Measurements from ENCODE around the gene EIF2AK2.
"Not testable (repeated sequence)": the region's sequence is repeated elsewhere in the genome, so short reads cannot be mapped to it uniquely, and the experiment has no call there.

EIF2AK2 gene

GRCh38 chr2:37156857-37157714, at the start of gene EIF2AK2:
Gene EIF2AK2 (minus strand): TSS chr2:37156980. CDS start chr2:37147806, 9,174 bp downstream.
- peak; percentile 65 for DNase-seq (ENCODE audit: low spot score)

DNA sequence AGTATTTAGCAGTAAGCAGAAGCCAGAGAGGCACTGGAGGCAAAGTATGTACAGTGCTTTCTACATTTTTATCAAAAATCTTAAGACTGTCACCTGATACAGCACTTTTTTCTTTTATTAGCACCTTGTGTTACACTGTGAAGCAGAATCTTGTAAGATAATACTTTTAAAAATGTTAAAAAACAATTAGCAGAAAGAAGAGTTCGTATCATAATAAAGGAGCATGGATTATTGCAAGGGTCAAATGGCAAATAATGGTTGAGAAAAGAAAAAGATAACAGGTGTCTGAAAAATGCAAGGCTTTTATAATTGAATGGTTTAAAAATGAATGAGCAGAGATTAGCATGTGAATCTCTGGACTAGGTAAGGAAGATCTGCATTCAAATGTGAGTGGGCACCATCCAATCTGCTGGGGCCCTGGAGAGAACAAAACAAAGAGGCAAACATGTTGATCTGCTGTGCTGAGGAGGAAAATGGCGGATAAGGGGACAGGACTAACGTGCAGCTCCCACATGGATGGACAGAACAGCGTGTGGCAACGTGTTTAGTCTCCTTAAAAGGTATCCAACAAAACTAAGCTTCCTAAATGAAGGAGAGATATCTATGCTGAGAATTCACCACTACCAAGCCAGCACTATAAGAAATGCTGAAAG, 49.0 kb upstream of the EIF2AK2 start:
- DNase-seq (ENCODE audit: low spot score), result no peak

- not testable (repeated sequence) for DNase-seq (ENCODE audit: low spot score)
These were observed 48.4 kb upstream of the EIF2AK2 start for GRCh38 chr2:37205071-37205661.

- DNase-seq (ENCODE audit: low spot score), result no peak
These were observed 46.9 kb upstream of the EIF2AK2 start for GRCh38 chr2:37203708-37204107.

DNA sequence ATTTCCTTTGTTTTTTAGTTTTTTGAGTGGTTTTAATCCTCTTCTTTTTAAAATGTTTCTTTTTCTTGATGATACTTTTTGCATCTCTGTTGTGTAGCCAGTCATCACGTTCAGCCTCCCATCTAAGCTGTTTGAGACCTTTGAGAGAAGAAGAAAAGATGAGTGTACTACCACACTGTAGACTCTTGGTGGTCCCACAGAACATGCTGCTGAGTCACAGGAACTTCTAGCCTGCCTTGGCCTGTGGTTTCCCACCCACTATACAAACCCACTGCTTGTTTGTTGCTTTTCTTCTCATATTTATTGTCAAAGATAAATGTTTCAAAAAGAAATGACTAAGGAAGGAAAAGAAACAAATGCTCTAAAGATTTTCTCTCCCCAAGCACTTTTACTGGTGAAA, 45.0 kb upstream of the EIF2AK2 start:
- DNase-seq (ENCODE audit: low spot score), result no peak

- DNase-seq (ENCODE audit: low spot score), result no peak
These were observed 44.4 kb upstream of the EIF2AK2 start for GRCh38 chr2:37201208-37201607.

DNA sequence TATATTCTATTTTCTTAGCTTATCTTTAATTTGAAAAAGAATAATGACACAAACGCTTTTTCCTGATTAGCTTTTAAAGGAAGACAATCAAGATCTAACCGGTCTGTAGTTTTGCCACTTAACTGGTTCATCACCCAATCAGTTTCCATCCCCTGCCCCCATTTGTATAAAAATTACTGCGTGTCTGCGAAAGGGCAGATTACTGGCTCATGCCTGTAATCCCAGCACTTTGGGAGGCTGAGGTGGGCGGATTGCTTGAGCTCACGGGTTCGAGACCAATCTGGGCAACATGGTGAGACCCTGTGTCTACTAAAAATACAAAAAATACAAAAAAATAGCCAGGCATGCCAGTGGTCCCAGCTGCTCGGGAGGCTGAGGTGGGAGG, 41.9 kb upstream of the EIF2AK2 start:
- no peak for DNase-seq (ENCODE audit: low spot score)

GRCh38 chr2:37196320-37197195, 39.8 kb upstream of the EIF2AK2 start, which contains the start of gene CEBPZOS:
Gene CEBPZOS (plus strand): TSS chr2:37196496. CDS start chr2:37199705, 3,209 bp downstream.
- peak; percentile 81 for DNase-seq (ENCODE audit: low spot score)

DNA sequence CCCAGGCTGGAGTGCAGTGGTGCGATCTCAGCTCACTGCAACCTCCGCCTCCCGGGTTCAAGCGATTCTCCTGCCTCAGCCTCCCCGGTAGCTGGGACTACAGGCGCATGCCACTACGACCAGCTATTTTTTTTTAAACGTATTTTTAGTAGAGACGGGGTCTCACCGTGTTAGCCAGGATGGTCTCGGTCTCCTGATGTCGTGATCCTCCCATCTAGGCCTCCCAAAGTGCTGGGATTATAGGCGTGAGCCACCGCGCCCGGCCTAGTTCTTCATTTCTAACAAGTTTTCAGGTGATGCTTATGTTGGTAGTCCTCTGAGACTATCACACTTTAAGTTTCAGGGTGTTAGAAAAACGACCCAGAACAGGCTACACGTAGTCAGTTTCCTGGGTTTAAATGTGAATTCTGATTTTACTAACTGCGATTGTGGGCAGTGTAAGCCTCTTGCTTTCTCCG, 39.1 kb upstream of the EIF2AK2 start:
- not testable (repeated sequence) for DNase-seq (ENCODE audit: low spot score)

DNA sequence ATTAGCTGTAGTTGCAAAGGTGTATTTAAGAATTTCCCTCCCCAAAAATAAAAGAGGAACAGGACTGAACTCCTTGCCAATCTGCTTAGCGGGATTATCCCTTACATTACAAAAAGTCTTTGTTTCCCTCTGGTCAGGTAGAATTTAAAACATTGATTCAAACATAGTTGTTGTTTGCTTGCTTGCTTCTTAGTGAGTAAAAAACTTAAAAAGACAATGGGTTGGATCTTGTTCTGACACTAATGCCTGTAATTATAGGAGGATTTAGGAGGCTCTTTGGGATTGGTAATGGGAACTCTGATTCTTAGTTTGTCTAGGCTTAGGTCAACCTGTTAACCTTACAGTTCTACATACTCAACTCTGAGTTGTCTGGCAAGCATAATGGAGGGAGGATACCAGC, 35.8 kb upstream of the EIF2AK2 start:
- no peak for DNase-seq (ENCODE audit: low spot score)

- DNase-seq (ENCODE audit: low spot score), result no peak
These were observed 35.0 kb upstream of the EIF2AK2 start for GRCh38 chr2:37191747-37192146.

DNA sequence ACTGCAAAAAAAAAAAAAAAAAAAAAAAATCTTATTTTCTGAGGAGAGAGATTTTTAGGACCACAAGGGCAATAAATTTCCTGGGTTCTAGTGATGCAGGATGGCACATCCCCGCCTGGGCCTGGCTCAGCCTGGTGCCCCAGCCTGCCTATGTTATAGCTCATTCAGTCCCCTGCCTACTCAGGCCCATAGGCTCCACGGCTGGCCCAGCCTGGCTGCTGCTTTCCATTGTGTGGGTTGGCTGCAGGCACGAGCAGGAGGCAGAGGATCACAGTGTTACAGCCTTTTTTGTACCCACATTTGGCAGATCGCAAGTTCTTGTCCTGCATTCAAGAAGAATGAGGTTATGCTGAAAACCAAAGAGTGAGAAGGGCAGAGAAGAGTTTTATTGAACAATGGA, 34.5 kb upstream of the EIF2AK2 start:
- no peak for DNase-seq (ENCODE audit: low spot score)

GRCh38 chr2:37190290-37190689, 33.5 kb upstream of the EIF2AK2 start:
- DNase-seq (ENCODE audit: low spot score), result no peak

- DNase-seq (ENCODE audit: low spot score), result no peak
These were observed 32.8 kb upstream of the EIF2AK2 start for GRCh38 chr2:37189452-37190153.

DNA sequence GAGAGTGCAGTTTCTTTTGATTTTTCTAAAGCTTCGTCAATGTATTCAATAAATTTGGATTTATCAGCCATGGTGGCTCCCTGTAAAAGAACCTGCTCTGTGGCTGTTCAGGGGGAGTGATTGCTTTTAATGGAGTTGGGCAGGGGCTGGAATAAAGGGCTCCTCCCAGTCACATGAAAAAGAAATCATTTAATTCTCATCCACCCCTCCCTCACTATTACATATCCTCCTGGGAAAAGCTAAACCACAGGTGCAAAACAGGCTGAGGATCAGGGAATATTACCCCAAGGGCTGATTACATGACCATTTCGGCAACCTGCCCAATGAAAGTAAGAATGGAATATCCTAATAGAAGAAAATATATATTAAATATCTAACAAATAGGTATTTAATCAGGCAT, 31.8 kb upstream of the EIF2AK2 start, which contains the start of gene SULT6B1:
SULT6B1 (minus strand) TSS at position 101 of the 400 bp plus-strand sequence; CDS start at position 71, 30 bp downstream.
- no peak for DNase-seq (ENCODE audit: low spot score)

DNA sequence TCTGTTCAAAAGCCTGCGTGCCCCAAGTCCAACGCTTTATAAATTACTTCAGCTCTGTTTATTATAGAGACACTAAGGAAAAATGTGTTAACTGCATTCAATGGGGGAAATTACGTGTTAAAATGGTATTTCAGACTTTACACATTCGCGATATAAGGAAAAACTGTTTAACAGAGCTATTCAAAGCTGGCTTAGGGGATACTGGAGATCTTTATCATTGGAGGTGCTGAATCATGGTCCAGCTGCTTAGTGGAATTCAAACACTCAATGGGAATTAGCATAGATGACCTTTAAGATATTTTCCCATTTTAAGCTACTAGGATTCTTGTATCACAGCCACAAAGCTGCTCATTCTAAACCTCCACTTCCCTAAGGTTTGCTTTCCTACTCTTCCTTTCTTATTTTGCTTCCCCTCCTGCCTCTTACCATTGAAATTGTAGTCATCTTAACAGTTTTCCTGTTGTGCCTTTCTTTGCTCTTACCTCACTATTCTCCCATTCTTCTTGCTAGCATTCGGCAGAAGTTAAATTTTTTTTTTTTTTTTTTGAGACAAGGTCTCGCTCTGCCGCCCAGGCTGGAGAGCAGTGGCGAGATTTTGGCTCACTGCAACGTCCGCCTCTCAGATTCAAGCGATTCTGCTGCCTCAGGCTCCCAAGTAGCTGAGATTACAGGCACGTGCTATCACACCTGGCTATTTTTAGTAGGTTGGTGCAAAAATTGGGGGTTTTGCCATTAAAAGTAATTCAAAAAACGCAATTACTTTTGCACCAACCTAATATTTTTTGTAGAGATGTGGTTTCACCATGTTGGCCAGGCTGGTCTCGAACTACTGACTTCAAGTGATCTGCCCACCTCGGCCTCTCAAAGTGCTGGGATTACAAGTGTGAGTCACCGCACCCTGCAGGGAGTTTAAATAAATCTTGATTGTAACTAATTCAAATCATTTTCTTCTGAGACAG, 25.2 kb upstream of the EIF2AK2 start:
- no peak for DNase-seq (ENCODE audit: low spot score)

DNA sequence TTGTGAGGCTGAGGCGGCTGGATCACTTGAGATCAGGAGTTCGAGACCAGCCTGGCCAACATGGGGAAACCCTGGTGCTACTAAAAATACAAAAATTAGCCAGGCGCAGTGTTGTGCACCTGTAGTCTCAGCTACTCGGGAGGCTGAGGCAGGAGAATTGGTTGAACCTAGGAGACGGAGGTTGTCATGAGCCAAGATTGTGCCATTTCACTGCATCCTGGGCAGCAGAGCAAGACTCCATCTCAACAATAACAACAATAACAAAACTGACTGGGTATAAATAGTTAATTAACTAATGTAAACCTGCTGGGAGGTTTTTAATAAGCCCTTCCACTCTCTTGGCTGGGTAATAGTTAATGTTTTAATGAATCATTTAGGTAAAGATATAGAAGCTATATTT, 23.9 kb upstream of the EIF2AK2 start:
- DNase-seq (ENCODE audit: low spot score), result no peak

- DNase-seq (ENCODE audit: low spot score), result no peak
These were observed 23.3 kb upstream of the EIF2AK2 start for GRCh38 chr2:37180006-37180639.

GRCh38 chr2:37173741-37174140, 17.0 kb upstream of the EIF2AK2 start:
- DNase-seq (ENCODE audit: low spot score), result no peak

- DNase-seq (ENCODE audit: low spot score), result no peak
These were observed 14.8 kb upstream of the EIF2AK2 start for GRCh38 chr2:37171624-37171950.
